OCI-LY3 (cell line): ENCODE measurements around the gene ITSN1.

Experiments
- H2AFZ ChIP-seq: fragments of 200-600, 300-600 bp; shearing (Covaris generic); 2 replicates; pipeline ENCODE4 v1.6.0; 2014; ENCODE audit warnings: antibody characterized with exemption, low read depth, low read length
- H3K27ac ChIP-seq: fragments of 200-600, 300-600 bp; sonication (generic); 2 replicates; pipeline ENCODE4 v1.5.1; 2014; ENCODE audit warnings: mild to moderate bottlenecking, low read length, moderate library complexity, mixed read lengths
- H3K27me3 ChIP-seq: fragments of 200-600, 300-600 bp; sonication (generic); 2 replicates; pipeline ENCODE4 v1.6.1; 2014; ENCODE audit warnings: low read depth, low read length, mixed read lengths
- H3K36me3 ChIP-seq: fragments of 200-600, 300-600 bp; sonication (generic); replicated peaks from 2 replicates; pipeline ENCODE3; 2014; ENCODE audit warnings: low read depth, low read length, mixed read lengths
- H3K4me1 ChIP-seq: fragments of 300-600, 200-600 bp; sonication (generic); 2 replicates; pipeline ENCODE4 v1.6.1; 2014; ENCODE audit warnings: low read length, mixed read lengths
- H3K4me2 ChIP-seq: fragments of 200-600, 300-600 bp; sonication (generic); 2 replicates; pipeline ENCODE4 v1.6.1; 2014; ENCODE audit warnings: low read length, mixed read lengths
- H3K4me3 ChIP-seq: fragments of 300-600, 200-600 bp; sonication (generic); 2 replicates; pipeline ENCODE4 v1.5.1; 2014; ENCODE audit warnings: antibody characterized with exemption, mild to moderate bottlenecking, low read length, moderate library complexity
- H3K79me2 ChIP-seq: fragments of 300-600, 200-600 bp; shearing (Covaris generic); 2 replicates; pipeline ENCODE4 v1.6.1; 2014; ENCODE audit warnings: mild to moderate bottlenecking, low read length, mixed read lengths
- H3K9ac ChIP-seq: fragments of 300-600, 200-600 bp; shearing (Covaris generic); 2 replicates; pipeline ENCODE4 v1.6.0; 2014; ENCODE audit warnings: mild to moderate bottlenecking, low read length, moderate library complexity
- H3K9me3 ChIP-seq: fragments of 200-600, 300-600 bp; shearing (Covaris generic); 2 replicates; pipeline ENCODE4 v1.6.1; 2014; ENCODE audit warnings: low read length, mixed read lengths; ENCODE audit not compliant: insufficient read depth
- H4K20me1 ChIP-seq: fragments of 200-600, 300-600 bp; sonication (generic); 2 replicates; pipeline ENCODE4 v1.6.1; 2016; ENCODE audit warnings: low read length, mixed read lengths; ENCODE audit not compliant: insufficient read depth
- CTCF ChIP-seq: fragments of 200-600, 300-600 bp; sonication (generic); IDR thresholded peaks from 2 replicates; pipeline ENCODE4 v1.5.1; 2014; ENCODE audit warnings: antibody characterized with exemption, low read length, low read depth
- EZH2phosphoT487 ChIP-seq: fragments of 200-600 bp; shearing (Covaris generic); IDR thresholded peaks from 2 replicates; pipeline ENCODE4 v1.6.1; 2018; ENCODE audit warnings: antibody characterized with exemption, mixed run types, low read depth

Gene ITSN1

GRCh38 chr21:33869873-33870272, 227.6 kb downstream of the ITSN1 start:
- no peak for TF ChIP-seq CTCF
- no peak for TF ChIP-seq EZH2phosphoT487
- peaks cover 5% of the 10 kb centered on the region for H3K4me1 ChIP-seq

DNA sequence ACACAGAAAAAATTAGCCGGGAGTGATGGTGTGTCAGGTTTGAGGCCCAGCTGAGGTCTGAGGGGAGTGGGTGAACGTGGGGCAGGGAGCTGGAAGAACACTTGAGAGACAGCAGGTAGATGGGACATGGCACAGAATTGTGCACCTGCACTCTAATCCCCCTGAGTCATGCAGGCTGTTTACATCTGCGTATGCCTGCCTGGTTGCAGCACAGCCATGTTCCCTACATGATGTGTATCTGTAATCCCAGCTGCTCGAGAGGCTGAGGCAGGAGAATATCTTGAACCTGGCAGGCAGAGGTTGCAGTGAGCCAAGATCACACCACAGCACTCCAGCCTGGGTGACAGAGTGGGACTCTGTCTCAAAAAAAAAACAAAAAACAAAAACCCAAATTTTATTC, 228.5 kb downstream of the ITSN1 start:
- H2AFZ ChIP-seq: no peak overlapping the region
- no peak overlapping the region for H3K4me3 ChIP-seq
- no peak overlapping the region for H3K4me2 ChIP-seq
- no peaks in the 10 kb centered on the region for H4K20me1 ChIP-seq
- H3K27me3 ChIP-seq: no peaks in the 10 kb centered on the region
- no peak overlapping the region for H3K27ac ChIP-seq
- no peaks in the 10 kb centered on the region for H3K79me2 ChIP-seq
- H3K36me3 ChIP-seq: no peaks in the 10 kb centered on the region
- no peaks in the 10 kb centered on the region for H3K9me3 ChIP-seq
- no peak for TF ChIP-seq EZH2phosphoT487
- no peak for TF ChIP-seq CTCF
- H3K9ac ChIP-seq: no peak overlapping the region
- H3K4me1 ChIP-seq: peaks cover 5% of the 10 kb centered on the region

More at GRCh38 chr21:33869873-33870272, 227.6 kb downstream of the ITSN1 start:
- Histone ChIP-seq H3K27me3 (no peaks in the 10 kb centered on the region), H3K4me2 (no peak overlapping the region), H3K79me2 (no peaks in the 10 kb centered on the region), H3K36me3 (no peaks in the 10 kb centered on the region), H4K20me1 (no peaks in the 10 kb centered on the region), H3K9me3 (no peaks in the 10 kb centered on the region), H2AFZ (no peak overlapping the region), H3K27ac (no peak overlapping the region), H3K9ac (no peak overlapping the region), H3K4me3 (no peak overlapping the region)

GRCh38 chr21:33871171-33871570, 228.9 kb downstream of the ITSN1 start:
- no peaks in the 10 kb centered on the region for H3K79me2 ChIP-seq
- TF ChIP-seq CTCF (no peak), EZH2phosphoT487 (no peak)
- no peak overlapping the region for H3K4me2 ChIP-seq
- H3K36me3 ChIP-seq: no peaks in the 10 kb centered on the region
- H3K4me3 ChIP-seq: no peak overlapping the region
- H3K9ac ChIP-seq: no peak overlapping the region
- no peaks in the 10 kb centered on the region for H3K9me3 ChIP-seq
- no peak overlapping the region for H3K27ac ChIP-seq
- peaks cover 5% of the 10 kb centered on the region for H3K4me1 ChIP-seq
- no peak overlapping the region for H2AFZ ChIP-seq
- no peaks in the 10 kb centered on the region for H3K27me3 ChIP-seq
- no peaks in the 10 kb centered on the region for H4K20me1 ChIP-seq

- no peak overlapping the region for H3K9ac ChIP-seq
- no peak overlapping the region for H2AFZ ChIP-seq
- TF ChIP-seq CTCF (no peak), EZH2phosphoT487 (no peak)
Measured at GRCh38 chr21:33872881-33873515, 230.7 kb downstream of the ITSN1 start.

More at GRCh38 chr21:33872881-33873515, 230.7 kb downstream of the ITSN1 start:
- no peaks in the 10 kb centered on the region for H3K9me3 ChIP-seq
- no peaks in the 10 kb centered on the region for H3K36me3 ChIP-seq
- no peak overlapping the region for H3K4me2 ChIP-seq
- H3K4me3 ChIP-seq: no peak overlapping the region
- no peak overlapping the region for H3K27ac ChIP-seq
- no peaks in the 10 kb centered on the region for H3K27me3 ChIP-seq
- no peaks in the 10 kb centered on the region for H4K20me1 ChIP-seq
- no peaks in the 10 kb centered on the region for H3K79me2 ChIP-seq
- H3K4me1 ChIP-seq: peaks cover 5% of the 10 kb centered on the region
